Body of pancreas (tissue), 4 donors: Measurements from ENCODE around the gene EEPD1.

Source experiments
- CTCF ChIP-seq, 7 experiments: fragments of 450-650 bp in 4 of 7; fragments of 200-600 bp in 3 of 7; sonication (generic) in 3 of 7; IDR thresholded peaks; one replicate each; pipeline ENCODE4 v1.5.1; 2016 to 2019; ENCODE audit warnings: antibody characterized with exemption in 7 of 7
- POLR2A ChIP-seq, 3 donors: fragments of 450-650 bp; IDR thresholded peaks; one replicate each; pipeline ENCODE4 v1.6.1; 2016; ENCODE audit warnings: antibody characterized with exemption in 3 of 3, mild to moderate bottlenecking in 2 of 3

DNA sequence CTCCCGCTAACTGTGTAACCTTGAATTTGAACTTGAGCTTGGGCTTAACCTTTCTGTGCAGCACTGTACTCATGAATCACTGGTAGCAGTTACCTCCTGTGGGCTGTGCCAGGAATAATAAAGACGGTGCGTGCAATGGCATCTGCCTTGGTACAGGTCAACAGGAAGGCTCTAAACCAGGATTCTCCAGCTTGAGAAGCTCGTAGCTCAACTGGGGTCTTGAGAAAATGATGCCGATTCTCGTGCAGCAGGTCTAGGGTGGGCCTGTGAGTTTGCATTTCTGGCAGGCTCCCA lies 124.1 kb downstream of the EEPD1 start:
- no peak for TF ChIP-seq CTCF (IDR thresholded peaks at IDR 0.05)
- no peak for TF ChIP-seq POLR2A (IDR thresholded peaks at IDR 0.05)
